Measurements from ENCODE around the gene C16orf90. TPM values are rescaled to one million over a fixed set of nuclear protein-coding genes. Genes with fewer than 3 reads are reported as not detected.

Gene C16orf90
- total RNA-seq, 2 experiments from 2014 or later, result not detected

- Mint-ChIP-seq H3K4me1 (peaks cover 3% of the 10 kb centered on the region), H3K4me3 (no peak overlapping the region), H3K27me3 (no peaks in the 10 kb centered on the region), H3K9me3 (no peaks in the 10 kb centered on the region), H3K27ac (no peak overlapping the region), H3K36me3 (ENCODE audit: low read depth) (peaks cover 19% of the 10 kb centered on the region)
- POLR2A ChIA-PET, result no interaction called here
- CTCF ChIA-PET, result interaction anchor here (0.6 to 1.7 kb wide), 5 partner anchors 11 to 432 kb away, joined by 3 to 7 read pairs (median 3); no protein-coding TSS in a partner anchor
- DNase-seq, result no peak
These were observed 30.7 kb upstream of the C16orf90 start for GRCh38 chr16:3525951-3526350.

GRCh38 chr16:3523281-3523680 is 28.0 kb upstream of the C16orf90 start:
- no peak overlapping the region for H3K27ac Mint-ChIP-seq
- POLR2A ChIA-PET, result no interaction called here
- peaks cover 3% of the 10 kb centered on the region for H3K4me1 Mint-ChIP-seq
- no peaks in the 10 kb centered on the region for H3K27me3 Mint-ChIP-seq
- CTCF ChIA-PET, result no interaction called here
- H3K4me3 Mint-ChIP-seq, result no peak overlapping the region
- no peaks in the 10 kb centered on the region for H3K9me3 Mint-ChIP-seq
- DNase-seq, result no peak
- peaks cover 29% of the 10 kb centered on the region for H3K36me3 Mint-ChIP-seq (ENCODE audit: low read depth)

GRCh38 chr16:3520841-3521240 is 25.6 kb upstream of the C16orf90 start:
- no peak for DNase-seq
- H3K9me3 Mint-ChIP-seq, result no peaks in the 10 kb centered on the region
- no peak overlapping the region for H3K4me3 Mint-ChIP-seq
- peaks cover 40% of the 10 kb centered on the region for H3K36me3 Mint-ChIP-seq (ENCODE audit: low read depth)
- POLR2A ChIA-PET, result interaction anchor here (0.7 kb wide), 1 partner anchor 515 kb away, joined by 3 read pairs; no protein-coding TSS in a partner anchor
- no peaks in the 10 kb centered on the region for H3K27me3 Mint-ChIP-seq
- no peaks in the 10 kb centered on the region for H3K4me1 Mint-ChIP-seq
- no peak overlapping the region for H3K27ac Mint-ChIP-seq
- CTCF ChIA-PET, result no interaction called here

- H3K9me3 Mint-ChIP-seq, result no peaks in the 10 kb centered on the region
- no peaks in the 10 kb centered on the region for H3K27me3 Mint-ChIP-seq
- DNase-seq, result no peak
- no peak overlapping the region for H3K27ac Mint-ChIP-seq
- no peak overlapping the region for H3K4me3 Mint-ChIP-seq
- POLR2A ChIA-PET, result interaction anchor here (2.7 kb wide), 1 partner anchor 15 kb away, joined by 10 read pairs; no protein-coding TSS in a partner anchor
- CTCF ChIA-PET, result no interaction called here
- no peaks in the 10 kb centered on the region for H3K4me1 Mint-ChIP-seq
- peaks cover 40% of the 10 kb centered on the region for H3K36me3 Mint-ChIP-seq (ENCODE audit: low read depth)
These were observed 25.1 kb upstream of the C16orf90 start for GRCh38 chr16:3520413-3520812.

- H3K27me3 Mint-ChIP-seq, result no peaks in the 10 kb centered on the region
- no peak overlapping the region for H3K4me3 Mint-ChIP-seq
- H3K36me3 Mint-ChIP-seq (ENCODE audit: low read depth), result peaks cover 41% of the 10 kb centered on the region
- H3K9me3 Mint-ChIP-seq, result no peaks in the 10 kb centered on the region
- H3K4me1 Mint-ChIP-seq, result no peaks in the 10 kb centered on the region
- ChIA-PET CTCF (no interaction called here), POLR2A (interaction anchor here (2.7 kb wide), 1 partner anchor 14 kb away, joined by 10 read pairs; no protein-coding TSS in a partner anchor)
- no peak overlapping the region for H3K27ac Mint-ChIP-seq
- no peak for DNase-seq
These were observed 24.3 kb upstream of the C16orf90 start for GRCh38 chr16:3519581-3519980.

- Mint-ChIP-seq H3K27me3 (no peaks in the 10 kb centered on the region), H3K9me3 (no peaks in the 10 kb centered on the region), H3K4me1 (peaks cover 1% of the 10 kb centered on the region), H3K4me3 (no peak overlapping the region), H3K27ac (no peak overlapping the region), H3K36me3 (ENCODE audit: low read depth) (peaks cover 47% of the 10 kb centered on the region)
- POLR2A ChIA-PET, result interaction anchor here (2.7 kb wide), 1 partner anchor 14 kb away, joined by 10 read pairs; no protein-coding TSS in a partner anchor
- no peak for DNase-seq
- CTCF ChIA-PET, result no interaction called here
These were observed 23.7 kb upstream of the C16orf90 start for GRCh38 chr16:3518986-3519348.

- H3K4me3 Mint-ChIP-seq, result no peak overlapping the region
- no peaks in the 10 kb centered on the region for H3K27me3 Mint-ChIP-seq
- ChIA-PET POLR2A (interaction anchor here (2.7 kb wide), 1 partner anchor 13 kb away, joined by 10 read pairs; no protein-coding TSS in a partner anchor), CTCF (no interaction called here)
- H3K36me3 Mint-ChIP-seq (ENCODE audit: low read depth), result peaks cover 51% of the 10 kb centered on the region
- DNase-seq, result no peak
- H3K9me3 Mint-ChIP-seq, result no peaks in the 10 kb centered on the region
- no peak overlapping the region for H3K27ac Mint-ChIP-seq
- H3K4me1 Mint-ChIP-seq, result peaks cover 7% of the 10 kb centered on the region
These were observed 23.1 kb upstream of the C16orf90 start for GRCh38 chr16:3518292-3518985.

- CTCF ChIA-PET, result no interaction called here
- Mint-ChIP-seq H3K9me3 (no peaks in the 10 kb centered on the region), H3K27ac (no peak overlapping the region), H3K4me1 (peaks cover 24% of the 10 kb centered on the region), H3K27me3 (no peaks in the 10 kb centered on the region), H3K36me3 (ENCODE audit: low read depth) (peaks cover 54% of the 10 kb centered on the region), H3K4me3 (no peak overlapping the region)
- no peak for DNase-seq
- POLR2A ChIA-PET, result no interaction called here
These were observed 20.6 kb upstream of the C16orf90 start for GRCh38 chr16:3515897-3516296.

GRCh38 chr16:3514621-3515020 is 19.3 kb upstream of the C16orf90 start:
- ChIA-PET POLR2A (no interaction called here), CTCF (no interaction called here)
- Mint-ChIP-seq H3K4me3 (no peak overlapping the region), H3K9me3 (no peaks in the 10 kb centered on the region), H3K27ac (no peak overlapping the region), H3K36me3 (ENCODE audit: low read depth) (peaks cover 53% of the 10 kb centered on the region), H3K4me1 (peaks cover 36% of the 10 kb centered on the region), H3K27me3 (no peaks in the 10 kb centered on the region)
- DNase-seq, result no peak

- peaks cover 54% of the 10 kb centered on the region for H3K36me3 Mint-ChIP-seq (ENCODE audit: low read depth)
- H3K4me3 Mint-ChIP-seq, result no peak overlapping the region
- no peaks in the 10 kb centered on the region for H3K9me3 Mint-ChIP-seq
- peak overlapping the region; percentile 18 for H3K27ac Mint-ChIP-seq
- CTCF ChIA-PET, result no interaction called here
- H3K27me3 Mint-ChIP-seq, result no peaks in the 10 kb centered on the region
- peaks cover 42% of the 10 kb centered on the region for H3K4me1 Mint-ChIP-seq
- POLR2A ChIA-PET, result interaction anchor here (1.6 kb wide), 1 partner anchor 21 kb away, joined by 4 read pairs; no protein-coding TSS in a partner anchor
- DNase-seq, result no peak
These were observed 18.7 kb upstream of the C16orf90 start for GRCh38 chr16:3513892-3514583.

GRCh38 chr16:3511286-3512180 is 16.2 kb upstream of the C16orf90 start:
- H3K27ac Mint-ChIP-seq, result peak overlapping the region; percentile 71
- CTCF ChIA-PET, result interaction anchor here (3.8 kb wide), 1 partner anchor 11 kb away, joined by 21 read pairs; the partner anchor contains the start of gene CLUAP1
- no peak overlapping the region for H3K4me3 Mint-ChIP-seq
- H3K27me3 Mint-ChIP-seq, result no peaks in the 10 kb centered on the region
- DNase-seq, result no peak
- H3K9me3 Mint-ChIP-seq, result no peaks in the 10 kb centered on the region
- POLR2A ChIA-PET, result interaction anchor here (1.5 to 1.6 kb wide), 2 partner anchors 8 to 11 kb away, joined by 3 to 5 read pairs; partner anchors contain the start of gene CLUAP1
- peaks cover 56% of the 10 kb centered on the region for H3K4me1 Mint-ChIP-seq
- peaks cover 60% of the 10 kb centered on the region for H3K36me3 Mint-ChIP-seq (ENCODE audit: low read depth)

GRCh38 chr16:3510416-3510815 is 15.1 kb upstream of the C16orf90 start:
- ChIA-PET CTCF (interaction anchor here (3.8 kb wide), 1 partner anchor 10 kb away, joined by 21 read pairs; the partner anchor contains the start of gene CLUAP1), POLR2A (interaction anchor here (1.2 to 2.3 kb wide), 6 partner anchors 9 to 434 kb away, joined by 3 to 9 read pairs (median 4); partner anchors contain the start of genes CLUAP1, NAA60, ZNF174 and ZNF597)
- Mint-ChIP-seq H3K4me1 (peaks cover 64% of the 10 kb centered on the region), H3K9me3 (no peaks in the 10 kb centered on the region), H3K36me3 (ENCODE audit: low read depth) (peaks cover 64% of the 10 kb centered on the region), H3K27ac (peak overlapping the region; percentile 71), H3K4me3 (no peak overlapping the region), H3K27me3 (no peaks in the 10 kb centered on the region)
- no peak for DNase-seq
